NB4 (cell line): Measurements from ENCODE around the gene MTAP.

ENCODE experiments used
- DNase-seq: peaks from one replicate; pipeline ENCODE4 v3.0.0; 2010; ENCODE audit warnings: low read depth
- H3K4me3 ChIP-seq: one replicate; pipeline ENCODE4 v1.5.1; 2011; ENCODE audit warnings: mild to moderate bottlenecking, low read depth, low read length, moderate library complexity
- CTCF ChIP-seq: IDR thresholded peaks from one replicate; pipeline ENCODE4 v1.5.1; 2012; ENCODE audit warnings: low read depth, low read length
- MAX ChIP-seq: IDR thresholded peaks from 2 replicates; pipeline ENCODE4 v1.6.1; 2011; ENCODE audit warnings: low read depth, low read length
- MYC ChIP-seq: IDR thresholded peaks from 2 replicates; pipeline ENCODE4 v1.6.1; 2011; ENCODE audit warnings: low read depth, low read length
- POLR2A ChIP-seq: IDR thresholded peaks from 2 replicates; pipeline ENCODE4 v1.6.1; 2011; ENCODE audit warnings: mild to moderate bottlenecking; ENCODE audit not compliant: insufficient read length; ENCODE audit errors: extremely low read depth

MTAP gene

GRCh38 chr9:21825637-21826036 lies 23.2 kb downstream of the MTAP start:
- H3K4me3 ChIP-seq = no peak overlapping the region
- TF ChIP-seq POLR2A (no peak), MAX (no peak), CTCF (no peak), MYC (no peak)
- no peak for DNase-seq

GRCh38 chr9:21828853-21829410 lies 26.5 kb downstream of the MTAP start:
- no peak overlapping the region for H3K4me3 ChIP-seq
- TF ChIP-seq MYC (no peak), POLR2A (no peak), MAX (no peak), CTCF (no peak)
- DNase-seq = no peak

GRCh38 chr9:21830589-21830988 lies 28.2 kb downstream of the MTAP start:
- no peak for DNase-seq
- TF ChIP-seq MYC = no peak
- TF ChIP-seq MAX = no peak
- H3K4me3 ChIP-seq = no peak overlapping the region

- DNase-seq = no peak
- no peak overlapping the region for H3K4me3 ChIP-seq
- no peak for TF ChIP-seq POLR2A
- TF ChIP-seq MAX = no peak
- no peak for TF ChIP-seq CTCF
- no peak for TF ChIP-seq MYC
Observed at GRCh38 chr9:21831841-21832509, 29.5 kb downstream of the MTAP start.

- no peak overlapping the region for H3K4me3 ChIP-seq
- TF ChIP-seq MYC (no peak), POLR2A (no peak), MAX (no peak), CTCF (no peak)
- DNase-seq = no peak
Observed at GRCh38 chr9:21833090-21833801, 30.8 kb downstream of the MTAP start.

- TF ChIP-seq CTCF (no peak), MYC (no peak), MAX (no peak), POLR2A (no peak)
Observed at GRCh38 chr9:21835121-21835520, 32.7 kb downstream of the MTAP start.

More at GRCh38 chr9:21835121-21835520, 32.7 kb downstream of the MTAP start:
- H3K4me3 ChIP-seq = no peak overlapping the region
- no peak for DNase-seq
